ENCODE results near the gene MYO1D. TPM values are rescaled to one million over a fixed set of nuclear protein-coding genes. Genes with fewer than 3 reads are reported as not detected.

Gene MYO1D
- total RNA-seq, 1 experiment from 2014 or later = 40.8 TPM

DNA sequence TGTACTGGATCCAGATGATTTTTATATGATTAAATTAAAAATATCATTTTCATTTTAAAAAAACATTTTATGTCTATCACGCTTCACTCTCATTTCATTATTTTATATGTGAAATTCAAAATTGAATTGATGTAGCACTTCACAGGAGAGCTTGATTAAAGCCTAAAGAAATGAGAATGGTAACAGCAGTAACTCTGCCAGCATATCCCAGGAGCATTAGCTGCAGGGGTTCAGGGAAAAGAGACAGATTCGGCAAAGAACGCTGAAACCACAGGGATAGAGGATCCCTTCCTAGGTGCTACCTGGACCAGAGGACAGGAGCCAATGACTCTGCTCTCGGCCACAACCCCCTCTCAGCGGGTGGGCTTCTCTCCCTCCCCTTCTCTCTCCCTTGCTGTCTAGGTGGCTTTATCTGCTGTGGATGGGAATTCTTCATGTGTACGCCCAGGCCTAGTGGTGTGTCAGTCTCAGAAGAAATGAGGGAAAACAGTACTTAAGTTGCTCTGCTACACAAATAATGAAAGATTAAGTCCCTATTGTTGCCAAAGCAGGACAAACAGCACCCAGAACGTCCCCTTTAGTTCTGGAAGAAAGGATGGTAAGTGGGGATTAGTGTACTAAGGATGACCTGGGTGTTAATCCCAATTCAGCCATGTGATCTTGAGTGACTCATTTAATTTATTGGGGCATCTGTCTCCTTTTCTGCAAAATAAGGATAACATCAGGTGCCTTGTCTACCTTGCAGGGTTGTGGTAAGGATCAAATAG, 266.9 kb downstream of the MYO1D start:
- intact Hi-C loops (cut with micrococcal nuclease; ENCODE audit: unreplicated experiment) = loop anchor here (1.0 to 5.0 kb wide), 3 partner anchors 108 to 149 kb away; no protein-coding TSS in a partner anchor
- H3K4me2 ChIP-seq = no peak overlapping the region
- H3F3A ChIP-seq (ENCODE audit: insufficient read depth, low read depth) = no peaks in the 10 kb centered on the region
- CTCF ChIA-PET = no interaction called here
- POLR2A ChIA-PET (ENCODE audit: unreplicated experiment) = no interaction called here
- no peaks in the 10 kb centered on the region for H3K9me3 ChIP-seq (ENCODE audit: insufficient read depth, low read depth)
- no peaks in the 10 kb centered on the region for H3K4me1 ChIP-seq (replicated peaks; ENCODE audit: insufficient read depth)
- H3K27me3 ChIP-seq (ENCODE audit: insufficient read depth, low read depth) = no peaks in the 10 kb centered on the region
- H3K9me2 ChIP-seq (ENCODE audit: insufficient read depth) = no peaks in the 10 kb centered on the region
- no peaks in the 10 kb centered on the region for H3K79me2 ChIP-seq (ENCODE audit: low read depth)
- no peak for DNase-seq
- H4K20me1 ChIP-seq (ENCODE audit: insufficient read depth) = no peaks in the 10 kb centered on the region
- no peak overlapping the region for H3K4me3 ChIP-seq
- BruUV-seq (replicated peaks) = no TSS peak
- TF ChIP-seq EZH2 (IDR thresholded peaks at IDR 0.05; ENCODE audit: low read depth) = no peak
- TF ChIP-seq, protein P1, sequence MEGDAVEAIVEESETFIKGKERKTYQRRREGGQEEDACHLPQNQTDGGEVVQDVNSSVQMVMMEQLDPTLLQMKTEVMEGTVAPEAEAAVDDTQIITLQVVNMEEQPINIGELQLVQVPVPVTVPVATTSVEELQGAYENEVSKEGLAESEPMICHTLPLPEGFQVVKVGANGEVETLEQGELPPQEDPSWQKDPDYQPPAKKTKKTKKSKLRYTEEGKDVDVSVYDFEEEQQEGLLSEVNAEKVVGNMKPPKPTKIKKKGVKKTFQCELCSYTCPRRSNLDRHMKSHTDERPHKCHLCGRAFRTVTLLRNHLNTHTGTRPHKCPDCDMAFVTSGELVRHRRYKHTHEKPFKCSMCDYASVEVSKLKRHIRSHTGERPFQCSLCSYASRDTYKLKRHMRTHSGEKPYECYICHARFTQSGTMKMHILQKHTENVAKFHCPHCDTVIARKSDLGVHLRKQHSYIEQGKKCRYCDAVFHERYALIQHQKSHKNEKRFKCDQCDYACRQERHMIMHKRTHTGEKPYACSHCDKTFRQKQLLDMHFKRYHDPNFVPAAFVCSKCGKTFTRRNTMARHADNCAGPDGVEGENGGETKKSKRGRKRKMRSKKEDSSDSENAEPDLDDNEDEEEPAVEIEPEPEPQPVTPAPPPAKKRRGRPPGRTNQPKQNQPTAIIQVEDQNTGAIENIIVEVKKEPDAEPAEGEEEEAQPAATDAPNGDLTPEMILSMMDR (conservative IDR thresholded peaks at IDR 0.05) = no peak
- H3K36me3 ChIP-seq (ENCODE audit: low read depth) = no peaks in the 10 kb centered on the region
- no peak overlapping the region for H2AFZ ChIP-seq
- H3K27ac ChIP-seq = no peak overlapping the region

DNA sequence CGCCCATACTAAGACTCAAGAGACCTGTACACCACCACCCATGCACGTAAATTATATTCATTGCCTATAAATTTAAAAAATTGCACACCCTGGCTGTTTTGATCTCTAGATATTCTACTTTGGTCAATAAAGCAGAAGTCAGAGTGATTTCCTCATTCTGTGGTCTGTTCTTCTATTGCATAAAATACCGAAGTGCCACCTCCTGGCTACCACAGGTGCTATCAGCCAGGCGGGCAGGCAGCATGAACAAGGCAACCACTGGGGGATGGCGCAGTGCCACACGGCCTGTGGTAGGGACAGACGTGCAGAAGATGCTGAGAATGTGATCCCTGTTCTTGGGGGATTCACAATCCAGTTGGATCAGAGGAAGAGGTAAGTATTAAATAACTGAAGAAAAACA, 267.8 kb downstream of the MYO1D start:
- no TSS peak for BruUV-seq (replicated peaks)
- Histone ChIP-seq H2AFZ (no peak overlapping the region), H3K4me1 (replicated peaks; ENCODE audit: insufficient read depth) (no peaks in the 10 kb centered on the region), H4K20me1 (ENCODE audit: insufficient read depth) (no peaks in the 10 kb centered on the region), H3K27ac (no peak overlapping the region), H3K36me3 (ENCODE audit: low read depth) (no peaks in the 10 kb centered on the region), H3K4me2 (no peak overlapping the region), H3K9me3 (ENCODE audit: insufficient read depth, low read depth) (no peaks in the 10 kb centered on the region), H3K9me2 (ENCODE audit: insufficient read depth) (no peaks in the 10 kb centered on the region), H3K79me2 (ENCODE audit: low read depth) (no peaks in the 10 kb centered on the region), H3F3A (ENCODE audit: insufficient read depth, low read depth) (no peaks in the 10 kb centered on the region), H3K4me3 (no peak overlapping the region), H3K27me3 (ENCODE audit: insufficient read depth, low read depth) (no peaks in the 10 kb centered on the region)
- ChIA-PET POLR2A (ENCODE audit: unreplicated experiment) (no interaction called here), CTCF (no interaction called here)
- DNase-seq = peak; percentile 63 to 74
- TF ChIP-seq, protein P1 (conservative IDR thresholded peaks at IDR 0.05) = peak; percentile 59
- TF ChIP-seq EZH2 (IDR thresholded peaks at IDR 0.05; ENCODE audit: low read depth) = no peak
- intact Hi-C loops (cut with micrococcal nuclease; ENCODE audit: unreplicated experiment) = loop anchor here (1.0 to 5.0 kb wide), 3 partner anchors 107 to 148 kb away; no protein-coding TSS in a partner anchor

DNA sequence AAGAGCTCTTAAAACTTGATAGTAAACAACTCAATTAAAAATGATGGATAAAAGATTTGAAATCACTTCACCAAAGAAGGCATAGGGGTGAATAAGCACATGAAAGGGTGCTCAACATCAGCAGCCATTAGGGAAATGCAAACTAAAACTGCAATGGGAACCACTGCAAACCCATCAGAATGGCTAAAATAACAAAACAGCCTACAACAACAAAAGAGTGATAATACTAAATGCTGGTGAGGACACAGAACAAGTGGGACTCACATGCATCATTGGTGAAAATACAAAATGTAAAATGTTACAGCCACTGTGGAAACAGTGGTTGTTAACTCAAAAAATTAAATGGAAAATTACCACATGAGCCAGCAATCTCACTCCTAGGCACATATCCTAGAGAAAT, 268.7 kb downstream of the MYO1D start:
- Histone ChIP-seq H3K4me1 (replicated peaks; ENCODE audit: insufficient read depth) (no peaks in the 10 kb centered on the region), H3K36me3 (ENCODE audit: low read depth) (no peaks in the 10 kb centered on the region), H3K4me2 (no peak overlapping the region), H3K9me3 (ENCODE audit: insufficient read depth, low read depth) (no peaks in the 10 kb centered on the region), H3K4me3 (no peak overlapping the region), H4K20me1 (ENCODE audit: insufficient read depth) (no peaks in the 10 kb centered on the region), H3K27me3 (ENCODE audit: insufficient read depth, low read depth) (no peaks in the 10 kb centered on the region), H3K9me2 (ENCODE audit: insufficient read depth) (no peaks in the 10 kb centered on the region), H3K79me2 (ENCODE audit: low read depth) (no peaks in the 10 kb centered on the region), H3F3A (ENCODE audit: insufficient read depth, low read depth) (no peaks in the 10 kb centered on the region), H2AFZ (no peak overlapping the region), H3K27ac (no peak overlapping the region)
- ChIA-PET POLR2A (ENCODE audit: unreplicated experiment) (no interaction called here), CTCF (no interaction called here)
- TF ChIP-seq EZH2 (IDR thresholded peaks at IDR 0.05; ENCODE audit: low read depth) = no peak
- TF ChIP-seq, protein P1 (conservative IDR thresholded peaks at IDR 0.05) = no peak
- BruUV-seq (replicated peaks) = no TSS peak
- intact Hi-C loops (cut with micrococcal nuclease; ENCODE audit: unreplicated experiment) = loop anchor here (5.0 kb wide), 1 partner anchor 106 kb away; no protein-coding TSS in a partner anchor
- no peak for DNase-seq
